ENCODE data around the gene RARRES2.

Gene RARRES2

GRCh38 chr7:150368884-150369747, 27.7 kb upstream of the RARRES2 start:
- TF ChIP-seq CTCF (IDR thresholded peaks at IDR 0.05), result no peak

GRCh38 chr7:150368096-150368883, 26.9 kb upstream of the RARRES2 start, which contains the start of gene REPIN1:
TSS of gene REPIN1 (plus strand) at chr7:150368822. CDS start at chr7:150369712, 890 bp downstream.
- no peak for TF ChIP-seq CTCF (IDR thresholded peaks at IDR 0.05)

GRCh38 chr7:150367677-150368095, 26.3 kb upstream of the RARRES2 start:
- no peak for TF ChIP-seq CTCF (IDR thresholded peaks at IDR 0.05)

- no peak for TF ChIP-seq CTCF (IDR thresholded peaks at IDR 0.05)
These were observed 24.4 kb upstream of the RARRES2 start for GRCh38 chr7:150365673-150366398.

- no peak for TF ChIP-seq CTCF (IDR thresholded peaks at IDR 0.05)
These were observed 23.8 kb upstream of the RARRES2 start for GRCh38 chr7:150365194-150365593.

- no peak for TF ChIP-seq CTCF (IDR thresholded peaks at IDR 0.05)
These were observed 22.4 kb upstream of the RARRES2 start for GRCh38 chr7:150363872-150364271.

GRCh38 chr7:150363370-150363769, 21.9 kb upstream of the RARRES2 start:
- TF ChIP-seq CTCF (IDR thresholded peaks at IDR 0.05), result no peak
